ENCODE results near the gene PIGBOS1.

DNA sequence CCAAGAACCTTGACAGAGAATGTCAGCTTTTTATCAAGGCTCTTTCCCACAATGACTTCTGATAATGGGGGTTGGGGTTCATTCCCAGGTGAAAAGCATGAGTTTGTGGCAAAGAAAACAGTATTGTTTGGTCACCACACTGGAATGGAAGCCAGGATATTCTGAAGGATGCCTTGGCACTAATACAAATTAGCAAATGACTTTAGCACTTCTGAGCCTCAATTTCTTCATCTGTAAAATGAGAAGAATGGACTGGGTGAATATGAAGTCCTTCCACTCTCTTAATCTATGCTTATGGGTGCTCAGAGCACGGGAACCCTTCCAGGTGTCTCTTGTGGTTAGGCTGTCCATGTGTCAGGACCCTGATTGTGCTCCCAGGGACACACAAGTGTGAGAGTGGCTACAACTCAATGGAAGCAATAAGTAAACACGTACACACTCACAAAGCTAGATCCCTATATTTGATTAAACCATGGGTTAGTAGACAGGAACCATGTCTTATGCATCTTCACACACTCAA, 50.7 kb downstream of the PIGBOS1 start:
- TF ChIP-seq, protein P1, sequence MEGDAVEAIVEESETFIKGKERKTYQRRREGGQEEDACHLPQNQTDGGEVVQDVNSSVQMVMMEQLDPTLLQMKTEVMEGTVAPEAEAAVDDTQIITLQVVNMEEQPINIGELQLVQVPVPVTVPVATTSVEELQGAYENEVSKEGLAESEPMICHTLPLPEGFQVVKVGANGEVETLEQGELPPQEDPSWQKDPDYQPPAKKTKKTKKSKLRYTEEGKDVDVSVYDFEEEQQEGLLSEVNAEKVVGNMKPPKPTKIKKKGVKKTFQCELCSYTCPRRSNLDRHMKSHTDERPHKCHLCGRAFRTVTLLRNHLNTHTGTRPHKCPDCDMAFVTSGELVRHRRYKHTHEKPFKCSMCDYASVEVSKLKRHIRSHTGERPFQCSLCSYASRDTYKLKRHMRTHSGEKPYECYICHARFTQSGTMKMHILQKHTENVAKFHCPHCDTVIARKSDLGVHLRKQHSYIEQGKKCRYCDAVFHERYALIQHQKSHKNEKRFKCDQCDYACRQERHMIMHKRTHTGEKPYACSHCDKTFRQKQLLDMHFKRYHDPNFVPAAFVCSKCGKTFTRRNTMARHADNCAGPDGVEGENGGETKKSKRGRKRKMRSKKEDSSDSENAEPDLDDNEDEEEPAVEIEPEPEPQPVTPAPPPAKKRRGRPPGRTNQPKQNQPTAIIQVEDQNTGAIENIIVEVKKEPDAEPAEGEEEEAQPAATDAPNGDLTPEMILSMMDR (conservative IDR thresholded peaks at IDR 0.05): no peak
- TF ChIP-seq ZFX (IDR thresholded peaks at IDR 0.05): no peak

Data from C4-2B (cell line).